Hindlimb muscle (tissue), 1 donor: Measurements from ENCODE around the gene SLC9B2. TPM values are rescaled to one million over a fixed set of nuclear protein-coding genes. Genes with fewer than 3 reads are reported as not detected.
"Not testable (repeated sequence)": the region's sequence is repeated elsewhere in the genome, so short reads cannot be mapped to it uniquely, and the experiment has no call there.

Experiments used
- DNase-seq: peaks from one replicate; pipeline ENCODE4 v3.0.0-alpha.2; 2013
- polyA plus RNA-seq: library from polyadenylated mRNA; unstranded; fragments of 120-200 nt; gene quantifications from one replicate; pipeline ENCODE4 v1.2.1, GENCODE V29; 2013; ENCODE audit not compliant: insufficient read length

Gene SLC9B2
- polyA plus RNA-seq, 1 donor, result 9.4 TPM

GRCh38 chr4:103018391-103019307 lies 57.9 kb downstream of the SLC9B2 start:
- DNase-seq, result no peak

DNA sequence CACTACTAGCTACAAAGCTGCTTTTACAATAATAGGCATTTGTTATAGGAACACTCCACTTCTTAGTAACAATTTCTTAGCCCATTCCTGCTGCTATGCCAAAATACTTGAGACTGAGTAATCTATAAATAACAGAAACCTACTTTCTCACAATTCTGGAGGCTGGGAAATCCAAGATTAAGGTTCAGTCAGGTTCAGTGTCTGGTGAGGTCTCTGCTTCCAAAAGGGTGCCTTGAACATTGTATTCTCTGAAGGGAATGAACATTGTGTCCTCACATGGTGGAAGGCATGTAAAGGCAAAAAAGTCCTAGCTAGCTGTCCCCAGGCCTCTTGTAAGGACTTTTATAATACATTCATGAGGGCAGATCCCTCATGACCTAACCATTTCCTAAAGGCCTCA lies 64.0 kb downstream of the SLC9B2 start:
- no peak for DNase-seq

- no peak for DNase-seq
These were observed 64.5 kb downstream of the SLC9B2 start for GRCh38 chr4:103012060-103012459.

- no peak for DNase-seq
These were observed 65.1 kb downstream of the SLC9B2 start for GRCh38 chr4:103011378-103012025.

DNA sequence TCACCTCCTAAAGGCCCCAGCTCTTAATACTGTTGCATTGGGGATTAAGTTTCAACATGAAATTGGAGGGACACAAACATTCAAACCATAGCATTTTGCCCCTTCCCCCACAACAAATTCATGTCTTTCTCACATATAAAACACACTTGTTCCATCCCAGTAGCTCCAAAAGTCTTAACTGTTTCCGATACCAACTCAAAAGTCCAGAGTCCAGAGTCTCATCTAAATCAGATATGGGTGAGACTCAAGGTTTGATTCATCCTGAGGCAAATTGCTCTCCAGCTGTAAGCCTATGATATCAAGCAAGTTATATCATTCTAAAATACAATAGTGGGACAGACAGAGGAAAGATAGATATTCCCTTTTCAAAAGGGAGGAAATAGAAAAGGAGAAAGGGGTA lies 65.8 kb downstream of the SLC9B2 start:
- DNase-seq, result no peak

- DNase-seq, result peak; percentile 53
These were observed 67.5 kb downstream of the SLC9B2 start for GRCh38 chr4:103008875-103009729.

- DNase-seq, result no peak
These were observed 74.0 kb downstream of the SLC9B2 start for GRCh38 chr4:103002551-103002950.

DNA sequence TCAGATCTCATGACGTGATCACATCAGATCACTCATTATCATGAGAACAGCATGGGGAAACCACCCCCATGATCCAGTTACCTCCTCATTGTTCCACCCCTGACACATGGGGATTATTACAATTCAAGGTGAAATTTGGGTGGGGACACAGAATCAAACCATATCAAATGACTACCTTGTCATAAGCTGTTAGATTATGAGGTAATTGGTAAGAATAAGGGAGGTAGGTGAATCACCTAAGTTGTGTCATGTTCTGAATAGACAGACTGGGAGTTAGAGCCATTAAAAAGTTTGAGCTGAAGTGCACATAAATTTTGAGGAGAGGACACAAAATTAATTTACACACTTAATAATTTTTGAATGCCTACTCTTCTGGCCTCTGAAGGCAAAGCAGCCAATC lies 81.8 kb downstream of the SLC9B2 start:
- no peak for DNase-seq

DNA sequence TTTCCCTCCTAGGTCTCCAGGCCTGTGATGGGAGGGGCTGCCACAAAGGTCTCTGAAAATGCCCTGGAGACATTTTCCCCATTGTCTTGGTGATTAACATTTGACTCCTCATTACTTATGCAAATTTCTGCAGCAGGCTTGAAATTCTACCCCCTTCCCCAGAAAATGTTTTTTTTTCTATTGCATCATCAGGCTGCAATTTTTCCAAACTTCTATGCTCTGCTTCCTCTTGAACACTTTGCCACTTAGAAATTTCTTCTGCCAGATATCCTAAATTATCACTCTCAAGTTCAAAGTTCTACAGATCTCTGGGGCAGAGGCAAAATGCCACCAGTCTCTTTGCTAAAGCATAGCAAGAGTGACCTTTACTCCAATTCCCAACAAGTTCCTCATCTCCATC lies 82.6 kb downstream of the SLC9B2 start:
- DNase-seq, result not testable (repeated sequence)

- no peak for DNase-seq
These were observed 88.0 kb downstream of the SLC9B2 start for GRCh38 chr4:102988429-102989020.

DNA sequence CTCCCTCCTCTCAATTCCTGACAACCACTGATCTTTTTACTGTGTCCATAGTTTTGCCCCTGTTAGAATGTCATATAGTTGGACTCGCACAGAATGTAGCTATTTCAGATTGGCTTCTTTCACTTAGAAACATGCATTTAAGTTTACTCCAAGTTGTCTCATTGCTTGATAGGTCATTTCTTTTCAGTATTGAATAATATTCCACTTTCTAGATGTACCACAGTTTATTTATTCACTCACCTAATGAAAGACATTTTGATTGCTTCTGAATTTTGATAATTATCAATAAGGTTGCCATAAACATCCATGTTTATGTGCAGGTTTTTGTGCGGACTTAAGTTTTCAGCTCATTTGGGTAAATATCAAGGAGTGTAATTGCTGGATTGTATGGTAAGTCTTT lies 95.6 kb downstream of the SLC9B2 start:
- no peak for DNase-seq

Other genes starting within 250 kb of the SLC9B2 start
- 273 TPM for gene UBE2D3, start 249.2 kb downstream of the SLC9B2 start, polyA plus RNA-seq
- gene CISD2, start 207.8 kb downstream of the SLC9B2 start, polyA plus RNA-seq, result 24.7 TPM
- 2.5 TPM for gene SLC9B1, start 57.1 kb downstream of the SLC9B2 start, polyA plus RNA-seq
- gene BDH2, start 23.1 kb upstream of the SLC9B2 start, polyA plus RNA-seq, result 32.7 TPM
- gene CENPE, start 121.6 kb upstream of the SLC9B2 start, polyA plus RNA-seq, result 3.4 TPM